Trophoblast cell (in vitro differentiated cells and primary cell): ENCODE data around the gene FAM25C. TPM values are rescaled to one million over a fixed set of nuclear protein-coding genes. Genes with fewer than 3 reads are reported as not detected.
"Not testable (repeated sequence)": the region's sequence is repeated elsewhere in the genome, so short reads cannot be mapped to it uniquely, and the experiment has no call there.

Experiments
- DNase-seq, 2 donors: peaks; one replicate each; pipeline ENCODE4 v3.0.0-alpha.2; 2016
- H2AFZ ChIP-seq: 2 replicates; pipeline ENCODE4 v1.6.1; 2013; ENCODE audit warnings: low read length, moderate library complexity, mild to moderate bottlenecking; ENCODE audit not compliant: insufficient read depth, poor library complexity
- H2AK5ac ChIP-seq: 2 replicates; pipeline ENCODE4 v1.6.1; 2013; ENCODE audit warnings: mild to moderate bottlenecking, low read length
- H2BK120ac ChIP-seq: 2 replicates; pipeline ENCODE4 v1.6.1; 2013; ENCODE audit warnings: low read length, mild to moderate bottlenecking, moderate library complexity; ENCODE audit not compliant: insufficient read depth, poor library complexity
- H2BK12ac ChIP-seq: 2 replicates; pipeline ENCODE4 v1.6.1; 2013; ENCODE audit warnings: mild to moderate bottlenecking, low read length, moderate library complexity
- H2BK5ac ChIP-seq: 2 replicates; pipeline ENCODE4 v1.6.1; 2013; ENCODE audit warnings: low read length, low read depth, moderate library complexity, mild to moderate bottlenecking; ENCODE audit not compliant: poor library complexity
- H3K14ac ChIP-seq: 2 replicates; pipeline ENCODE4 v1.6.1; 2013; ENCODE audit warnings: mild to moderate bottlenecking, low read length
- H3K18ac ChIP-seq: 2 replicates; pipeline ENCODE4 v1.6.1; 2013; ENCODE audit warnings: mild to moderate bottlenecking, low read length
- H3K23ac ChIP-seq: 2 replicates; pipeline ENCODE4 v1.6.1; 2013; ENCODE audit warnings: low read length
- H3K27ac ChIP-seq: 2 replicates; pipeline ENCODE4 v1.5.1; 2013; ENCODE audit warnings: low read depth, mild to moderate bottlenecking, inconsistent platforms, low read length, moderate library complexity
- H3K27me3 ChIP-seq: 2 replicates; pipeline ENCODE4 v1.6.1; 2013; ENCODE audit warnings: inconsistent platforms, mild to moderate bottlenecking, low read length, moderate library complexity; ENCODE audit not compliant: insufficient read depth
- H3K36me3 ChIP-seq, 2 experiments: 1 replicate in 1 of 2; 2 replicates in 1 of 2; pipeline ENCODE4 v1.6.1; 2013; ENCODE audit warnings: low read length in 2 of 2, mild to moderate bottlenecking in 2 of 2, moderate library complexity in 1 of 2; ENCODE audit not compliant: insufficient read depth in 2 of 2, control insufficient read depth in 1 of 2
- H3K4ac ChIP-seq: 2 replicates; pipeline ENCODE4 v1.6.1; 2013; ENCODE audit warnings: low read depth, mild to moderate bottlenecking, low read length, moderate library complexity
- H3K4me1 ChIP-seq, 2 experiments: 1 replicate in 1 of 2; 2 replicates in 1 of 2; pipeline ENCODE4 v1.6.1; 2013; ENCODE audit warnings: low read length in 2 of 2, mild to moderate bottlenecking in 2 of 2, moderate library complexity in 1 of 2; ENCODE audit not compliant: insufficient read depth in 2 of 2, control insufficient read depth in 1 of 2
- H3K4me2 ChIP-seq: 2 replicates; pipeline ENCODE4 v1.6.1; 2013; ENCODE audit warnings: inconsistent platforms, mild to moderate bottlenecking, low read length, moderate library complexity
- H3K4me3 ChIP-seq: 2 replicates; pipeline ENCODE4 v1.5.1; 2013; ENCODE audit warnings: mild to moderate bottlenecking, low read depth, low read length, inconsistent platforms
- H3K79me1 ChIP-seq: one replicate; pipeline ENCODE4 v1.6.1; 2013; ENCODE audit warnings: low read length
- H3K79me2 ChIP-seq: 2 replicates; pipeline ENCODE4 v1.6.1; 2013; ENCODE audit warnings: low read length, mild to moderate bottlenecking; ENCODE audit not compliant: control insufficient read depth, insufficient read depth, poor library complexity
- H3K9ac ChIP-seq: 2 replicates; pipeline ENCODE4 v1.6.1; 2013; ENCODE audit warnings: mild to moderate bottlenecking, low read length
- H3K9me3 ChIP-seq: 2 replicates; pipeline ENCODE4 v1.6.1; 2013; ENCODE audit warnings: low read depth, mild to moderate bottlenecking, control low read depth, inconsistent platforms, low read length; ENCODE audit not compliant: insufficient read depth
- H4K12ac ChIP-seq: 2 replicates; pipeline ENCODE4 v1.6.1; 2013; ENCODE audit warnings: low read depth, mild to moderate bottlenecking, low read length, moderate library complexity
- H4K8ac ChIP-seq: 2 replicates; pipeline ENCODE4 v1.6.1; 2013; ENCODE audit warnings: low read depth, mild to moderate bottlenecking, low read length, moderate library complexity
- H4K91ac ChIP-seq: one replicate; pipeline ENCODE4 v1.6.1; 2013; ENCODE audit warnings: low read depth, mild to moderate bottlenecking, low read length, moderate library complexity
- WGBS: extraction: QIAGEN DNeasy Blood & Tissue Kit; methylation state at CpG from one replicate; pipeline ENCODE4 v1.1.7; 2013; ENCODE audit warnings: missing lambda C conversion rate; ENCODE audit not compliant: insufficient read length, insufficient coverage; ENCODE audit errors: extremely low coverage; 5-methylcytosine and 5-hydroxymethylcytosine counted together
- polyA plus RNA-seq: library from polyadenylated mRNA; stranded (reverse); fragments of 200-250 nt; gene quantifications from 2 replicates; pipeline ENCODE4 v1.2.3, GENCODE V29; 2013

The FAM25C gene
- not detected in 2 replicates for polyA plus RNA-seq

- H3K23ac ChIP-seq, H3K36me3 ChIP-seq, H3K9ac ChIP-seq, H4K8ac ChIP-seq, H3K27me3 ChIP-seq, DNase-seq, H3K4me2 ChIP-seq, H4K91ac ChIP-seq, H3K4me3 ChIP-seq, H3K79me1 ChIP-seq, H3K14ac ChIP-seq, H2BK120ac ChIP-seq, H3K4ac ChIP-seq, H2AFZ ChIP-seq, H3K79me2 ChIP-seq, H4K12ac ChIP-seq, H3K18ac ChIP-seq, H3K4me1 ChIP-seq, H3K27ac ChIP-seq, H2BK12ac ChIP-seq, H2AK5ac ChIP-seq, H2BK5ac ChIP-seq, H3K9me3 ChIP-seq: not testable (repeated sequence)
- WGBS = no CpG with 5 or more reads among the region's 9 CpGs
Observed at GRCh38 chr10:47999691-48000090, at the start of gene FAM25C. TSS of gene FAM25C (minus strand) at chr10:47999791. CDS start at chr10:47999765, 26 bp downstream.

GRCh38 chr10:48044557-48044956 is 45.0 kb upstream of the FAM25C start:
- H3K4ac ChIP-seq, H3K9ac ChIP-seq, H3K4me1 ChIP-seq, H2BK120ac ChIP-seq, H3K18ac ChIP-seq, H2BK5ac ChIP-seq, H3K27me3 ChIP-seq, H3K79me2 ChIP-seq, H4K12ac ChIP-seq, H4K8ac ChIP-seq, H3K79me1 ChIP-seq, H3K4me2 ChIP-seq, H2BK12ac ChIP-seq, DNase-seq, H3K27ac ChIP-seq, H4K91ac ChIP-seq, H3K36me3 ChIP-seq, H3K4me3 ChIP-seq, H2AK5ac ChIP-seq, H3K23ac ChIP-seq, H3K14ac ChIP-seq, H3K9me3 ChIP-seq, H2AFZ ChIP-seq: not testable (repeated sequence)
- WGBS = no CpG with 5 or more reads among the region's 3 CpGs

GRCh38 chr10:48031390-48031789 is 31.8 kb upstream of the FAM25C start:
- H3K36me3 ChIP-seq, H3K23ac ChIP-seq, H3K4ac ChIP-seq, H2BK120ac ChIP-seq, H4K91ac ChIP-seq, H3K14ac ChIP-seq, H2BK12ac ChIP-seq, H3K4me1 ChIP-seq, H3K18ac ChIP-seq, H2AFZ ChIP-seq, DNase-seq, H3K79me2 ChIP-seq, H2BK5ac ChIP-seq, H3K4me3 ChIP-seq, H3K4me2 ChIP-seq, H4K12ac ChIP-seq, H4K8ac ChIP-seq, H3K9me3 ChIP-seq, H3K27ac ChIP-seq, H2AK5ac ChIP-seq, H3K9ac ChIP-seq, H3K27me3 ChIP-seq, H3K79me1 ChIP-seq: not testable (repeated sequence)
- WGBS = no CpG with 5 or more reads among the region's 19 CpGs

- not testable (repeated sequence) for H3K79me2 ChIP-seq, H2BK120ac ChIP-seq, H3K9me3 ChIP-seq, H2AK5ac ChIP-seq, H3K9ac ChIP-seq, H2AFZ ChIP-seq, H4K91ac ChIP-seq, H3K14ac ChIP-seq, H4K8ac ChIP-seq, H3K79me1 ChIP-seq, H3K4me1 ChIP-seq, H3K27me3 ChIP-seq, H3K36me3 ChIP-seq, H2BK5ac ChIP-seq, H4K12ac ChIP-seq, H3K18ac ChIP-seq, H3K4ac ChIP-seq, H3K27ac ChIP-seq, H3K4me3 ChIP-seq, H3K4me2 ChIP-seq, H3K23ac ChIP-seq, DNase-seq, H2BK12ac ChIP-seq
- WGBS = no CpG with 5 or more reads among the region's 6 CpGs
Observed at GRCh38 chr10:48002306-48002705, 2.7 kb upstream of the FAM25C start.
